IPS-18c (cell line): Measurements from ENCODE around the gene PHTF1.

ENCODE experiments used
- H3K4me3 ChIP-seq: 2 replicates; pipeline ENCODE4 v1.7.0; 2013; ENCODE audit warnings: low read depth, mild to moderate bottlenecking, low read length, moderate library complexity; ENCODE audit not compliant: insufficient read depth
- H3K9me3 ChIP-seq: one replicate; pipeline ENCODE4 v1.6.1; 2013; ENCODE audit warnings: mild to moderate bottlenecking, low read length, moderate library complexity; ENCODE audit not compliant: control insufficient read depth, insufficient read depth

The PHTF1 gene

DNA sequence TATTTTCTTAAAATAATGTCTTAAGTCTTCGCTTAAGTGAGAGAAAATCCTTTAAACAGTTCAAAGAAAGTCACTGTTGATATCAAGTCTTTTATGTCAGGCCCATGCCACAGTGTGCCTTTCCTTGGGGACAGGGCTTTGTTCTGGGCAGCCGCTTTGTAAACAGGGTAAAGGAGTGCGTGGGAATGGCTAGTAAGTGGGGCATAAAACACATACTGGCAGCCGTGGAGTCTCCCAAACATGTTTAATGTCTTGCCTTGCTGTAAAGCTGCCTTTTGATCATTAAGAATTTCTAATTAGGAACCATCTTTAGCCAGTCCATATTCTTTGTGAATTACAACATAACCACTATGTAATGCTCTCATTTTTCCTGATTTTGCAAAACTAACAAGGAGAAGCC is 99.7 kb downstream of the PHTF1 start:
- Histone ChIP-seq H3K9me3 (no peaks in the 10 kb centered on the region), H3K4me3 (no peak overlapping the region)

DNA sequence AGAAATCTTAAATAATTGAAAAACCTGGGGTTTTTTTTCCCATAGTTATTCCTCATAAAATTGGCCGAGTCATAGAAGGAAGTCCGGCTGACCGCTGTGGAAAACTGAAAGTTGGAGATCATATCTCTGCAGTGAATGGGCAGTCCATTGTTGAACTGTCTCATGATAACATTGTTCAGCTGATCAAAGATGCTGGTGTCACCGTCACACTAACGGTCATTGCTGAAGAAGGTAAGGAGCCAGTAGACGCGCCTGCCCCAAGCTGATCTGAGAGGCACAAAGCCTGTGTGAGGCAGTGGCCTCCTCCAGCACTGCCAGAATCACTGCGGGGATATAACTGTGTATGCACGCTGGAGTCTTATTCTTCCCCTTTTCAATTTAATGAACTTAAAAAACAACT is 100.3 kb downstream of the PHTF1 start:
- no peaks in the 10 kb centered on the region for H3K9me3 ChIP-seq
- H3K4me3 ChIP-seq = no peak overlapping the region

DNA sequence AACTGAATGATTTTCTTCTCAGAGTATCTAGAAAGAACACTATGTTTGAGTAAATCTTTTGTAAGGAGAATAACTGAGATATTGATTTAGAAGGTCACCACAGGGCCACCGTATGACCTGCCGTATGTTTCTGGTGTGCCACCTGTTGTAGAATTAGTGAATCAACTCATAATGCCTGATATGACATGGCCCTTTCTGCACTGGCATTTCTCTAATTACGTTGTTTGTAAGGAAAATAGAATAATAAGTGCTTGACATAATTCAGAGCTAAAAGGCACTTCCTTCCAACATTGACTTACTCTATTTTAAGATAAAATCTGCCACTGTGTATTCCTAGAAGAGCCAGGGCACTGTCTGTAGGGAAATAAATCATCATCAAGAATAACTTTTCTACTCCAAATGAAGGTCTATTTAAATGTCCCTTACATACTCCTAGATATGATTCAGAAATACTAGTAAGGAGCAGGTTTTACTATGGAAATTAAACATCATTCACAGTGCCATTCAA is 101.7 kb downstream of the PHTF1 start:
- no peak overlapping the region for H3K4me3 ChIP-seq
- no peaks in the 10 kb centered on the region for H3K9me3 ChIP-seq

DNA sequence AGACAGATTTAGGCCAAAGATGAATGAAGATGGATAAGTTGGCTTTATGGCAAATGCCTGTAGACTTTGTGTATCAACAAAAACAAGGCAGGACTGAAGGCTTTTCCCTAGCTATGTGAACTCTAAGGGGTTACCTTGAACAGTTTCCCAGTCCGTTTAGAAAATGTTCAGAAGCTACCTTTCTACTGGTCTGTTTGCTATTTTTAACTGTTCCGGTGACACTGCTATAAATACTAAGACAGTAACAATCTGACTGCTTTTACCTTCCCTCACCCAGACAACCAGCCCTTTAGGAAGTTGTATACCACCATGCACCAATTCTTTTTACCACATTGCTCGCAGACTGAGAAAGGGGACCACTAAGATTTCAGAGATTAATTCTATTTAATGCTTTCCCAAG is 102.2 kb downstream of the PHTF1 start:
- no peaks in the 10 kb centered on the region for H3K9me3 ChIP-seq
- no peak overlapping the region for H3K4me3 ChIP-seq

DNA sequence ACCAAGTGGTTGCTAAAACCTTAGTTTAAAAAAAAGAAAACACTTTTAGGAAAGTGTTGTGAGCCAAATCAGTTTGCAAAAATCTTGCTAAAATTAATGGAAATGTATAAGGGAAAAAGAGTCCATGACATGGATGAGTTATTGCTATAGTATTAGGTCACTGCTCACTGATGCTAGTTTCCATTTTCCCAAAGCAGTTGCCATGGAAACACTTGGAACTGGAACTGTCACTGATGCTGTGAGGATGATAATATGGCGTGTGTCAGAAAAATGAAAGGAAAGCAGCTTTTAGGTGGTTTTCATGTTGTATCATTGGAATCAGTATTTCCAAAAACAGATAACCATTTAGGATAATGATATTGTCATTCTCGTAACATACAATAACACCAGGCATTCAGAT is 104.4 kb downstream of the PHTF1 start:
- H3K9me3 ChIP-seq = no peaks in the 10 kb centered on the region
- H3K4me3 ChIP-seq = no peak overlapping the region

DNA sequence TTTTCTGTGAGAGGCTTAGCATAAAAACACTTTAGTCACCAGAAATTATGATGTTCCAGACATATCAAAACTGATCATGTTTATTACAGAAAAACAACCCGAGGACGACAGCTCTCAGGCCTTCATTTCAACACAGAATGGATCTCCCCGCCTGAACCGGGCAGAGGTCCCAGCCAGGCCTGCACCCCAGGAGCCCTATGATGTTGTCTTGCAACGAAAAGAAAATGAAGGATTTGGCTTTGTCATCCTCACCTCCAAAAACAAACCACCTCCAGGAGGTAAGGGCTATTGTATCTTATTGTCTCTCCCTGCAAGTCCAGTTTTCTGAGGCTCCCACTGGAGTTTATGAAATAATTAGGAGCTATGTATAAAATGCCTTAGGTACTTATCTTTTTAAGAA is 105.5 kb downstream of the PHTF1 start:
- Histone ChIP-seq H3K9me3 (no peaks in the 10 kb centered on the region), H3K4me3 (no peak overlapping the region)

DNA sequence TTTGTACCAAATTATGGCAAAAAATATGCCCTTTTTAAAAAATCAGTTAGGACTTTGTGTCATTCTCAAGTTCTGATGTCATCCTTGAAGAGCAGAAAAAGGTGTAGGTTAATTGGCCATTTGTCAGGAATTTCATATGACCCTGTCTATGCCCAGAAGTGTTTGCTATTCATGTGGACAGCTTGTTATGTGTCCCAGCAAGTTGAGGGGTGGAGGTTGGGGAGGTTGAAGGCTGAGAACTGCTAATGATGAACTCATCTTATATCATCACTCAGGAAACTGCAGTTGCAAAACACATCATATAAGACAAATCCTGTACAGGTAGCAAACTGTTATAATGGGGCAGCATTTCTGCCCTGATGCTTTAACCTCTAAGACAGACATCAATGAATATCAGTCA is 106.5 kb downstream of the PHTF1 start:
- H3K9me3 ChIP-seq = no peaks in the 10 kb centered on the region
- H3K4me3 ChIP-seq = no peak overlapping the region

DNA sequence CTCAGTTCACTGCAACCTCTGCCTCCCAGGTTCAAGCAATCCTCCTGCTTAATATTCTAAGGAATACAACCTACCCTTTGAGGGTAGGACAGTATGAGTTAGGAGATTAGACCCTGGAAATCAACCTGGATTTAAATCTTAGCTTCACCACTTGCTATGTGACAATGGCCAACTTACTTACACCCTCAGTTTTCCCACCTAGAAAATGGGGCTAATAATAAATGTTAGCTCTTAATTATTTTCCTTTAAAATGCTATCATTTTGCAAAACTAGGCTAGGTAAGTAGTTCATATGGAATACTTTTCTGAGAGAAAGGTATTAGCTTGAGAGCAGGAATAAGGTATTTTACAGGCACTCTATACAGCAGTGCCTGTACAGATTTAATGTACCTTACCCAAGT is 110.8 kb downstream of the PHTF1 start:
- no peak overlapping the region for H3K4me3 ChIP-seq
- H3K9me3 ChIP-seq = no peaks in the 10 kb centered on the region

DNA sequence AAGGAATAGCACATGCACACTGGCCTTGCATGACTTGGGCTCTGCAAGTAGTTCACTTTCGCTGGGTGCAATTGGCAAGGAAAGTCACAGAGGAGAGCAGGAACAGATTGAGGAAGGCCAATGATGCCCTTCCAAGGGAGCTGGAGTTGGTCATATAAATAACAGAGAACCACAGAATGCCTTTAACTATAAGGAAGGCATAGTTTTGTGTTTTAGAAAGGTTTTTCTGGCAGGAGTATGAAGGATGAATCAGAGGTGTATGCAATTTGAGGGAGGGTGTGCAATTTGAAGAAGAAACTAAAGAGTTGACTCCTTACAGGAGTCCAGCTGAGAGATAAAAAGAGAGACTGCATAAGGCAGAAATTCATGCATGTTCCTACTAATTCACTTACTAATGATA is 112.1 kb downstream of the PHTF1 start:
- Histone ChIP-seq H3K4me3 (no peak overlapping the region), H3K9me3 (no peaks in the 10 kb centered on the region)
